Measurements from ENCODE around the gene LTC4S.

LTC4S gene

GRCh38 chr5:179795049-179795862, 1.5 kb downstream of the LTC4S start:
- DNase-seq (ENCODE audit: insufficient read length, low spot score): no peak
- FAIRE-seq: no peak

GRCh38 chr5:179795863-179796833, 2.4 kb downstream of the LTC4S start:
- peak; percentile 87 for DNase-seq (ENCODE audit: insufficient read length, low spot score)
- FAIRE-seq: peak; percentile 28

- no peak for DNase-seq (ENCODE audit: insufficient read length, low spot score)
- FAIRE-seq: no peak
Measured at GRCh38 chr5:179796877-179797608, 3.3 kb downstream of the LTC4S start.

GRCh38 chr5:179797741-179798140, 4.0 kb downstream of the LTC4S start:
- no peak for DNase-seq (ENCODE audit: insufficient read length, low spot score)
- FAIRE-seq: no peak

GRCh38 chr5:179798144-179798770, 4.5 kb downstream of the LTC4S start:
- DNase-seq (ENCODE audit: insufficient read length, low spot score) (no peak), FAIRE-seq (no peak)

GRCh38 chr5:179798771-179799643, 5.2 kb downstream of the LTC4S start:
- no peak for DNase-seq (ENCODE audit: insufficient read length, low spot score)
- FAIRE-seq: no peak

GRCh38 chr5:179799644-179799973, 5.8 kb downstream of the LTC4S start:
- FAIRE-seq (no peak), DNase-seq (ENCODE audit: insufficient read length, low spot score) (no peak)

GRCh38 chr5:179800071-179800695, 6.4 kb downstream of the LTC4S start:
- DNase-seq (ENCODE audit: insufficient read length, low spot score): no peak
- FAIRE-seq: no peak

GRCh38 chr5:179800696-179801201, 7.0 kb downstream of the LTC4S start:
- FAIRE-seq (no peak), DNase-seq (ENCODE audit: insufficient read length, low spot score) (no peak)

GRCh38 chr5:179801304-179802206, 7.8 kb downstream of the LTC4S start:
- peak; percentile 96 for DNase-seq (ENCODE audit: insufficient read length, low spot score)
- peak; percentile 51 for FAIRE-seq

- DNase-seq (ENCODE audit: insufficient read length, low spot score) (no peak), FAIRE-seq (no peak)
Measured at GRCh38 chr5:179802207-179802883, 8.6 kb downstream of the LTC4S start.

- FAIRE-seq (no peak), DNase-seq (ENCODE audit: insufficient read length, low spot score) (no peak)
Measured at GRCh38 chr5:179802950-179803562, 9.3 kb downstream of the LTC4S start.

- FAIRE-seq (no peak), DNase-seq (ENCODE audit: insufficient read length, low spot score) (no peak)
Measured at GRCh38 chr5:179803651-179804554, 10.1 kb downstream of the LTC4S start.

- DNase-seq (ENCODE audit: insufficient read length, low spot score): no peak
Measured at GRCh38 chr5:179804555-179804947, 10.8 kb downstream of the LTC4S start.

GRCh38 chr5:179805070-179805528, 11.3 kb downstream of the LTC4S start:
- DNase-seq (ENCODE audit: insufficient read length, low spot score) (no peak), FAIRE-seq (no peak)

More at GRCh38 chr5:179804555-179804947, 10.8 kb downstream of the LTC4S start:
- FAIRE-seq: no peak

Measured in GM19239 (cell line).